Activated B cell treated with CpG ODN at 0.5 μM for 24 hours (primary cell): ENCODE measurements around the gene ZDHHC11. TPM values are rescaled to one million over a fixed set of nuclear protein-coding genes. Genes with fewer than 3 reads are reported as not detected.
"Not testable (repeated sequence)": the region's sequence is repeated elsewhere in the genome, so short reads cannot be mapped to it uniquely, and the experiment has no call there.

Experiments used
- ATAC-seq: fragments of 200-7000 bp; cut with Tn5 transposase; one replicate; pipeline ENCODE4 v1.10.0; 2021; ENCODE audit warnings: low read depth, mild to moderate bottlenecking, moderate library complexity
- CTCF ChIA-PET: fragments of 350-600 bp; sonication (Branson Sonifier 250); formaldehyde crosslinking; loops from one replicate; lab custom pipeline; 2021; ENCODE audit warnings: antibody characterized with exemption; lab: Charles Lee
- POLR2A ChIA-PET: fragments of 350-600 bp; sonication (Branson Sonifier 250); formaldehyde crosslinking; loops from one replicate; lab custom pipeline; 2021; ENCODE audit warnings: antibody characterized with exemption; lab: Charles Lee
- DNase-seq: peaks from one replicate; pipeline ENCODE4 v3.0.0; 2022
- H3K27ac Mint-ChIP-seq: one replicate; pipeline ENCODE4 v1.8.0; 2020; ENCODE audit warnings: mixed read lengths
- H3K27me3 Mint-ChIP-seq: one replicate; pipeline ENCODE4 v1.8.0; 2021; ENCODE audit warnings: mixed read lengths
- H3K36me3 Mint-ChIP-seq: one replicate; pipeline ENCODE4 v1.8.0; 2021; ENCODE audit warnings: low read depth, mixed read lengths
- H3K4me1 Mint-ChIP-seq: one replicate; pipeline ENCODE4 v1.8.0; 2021; ENCODE audit warnings: mixed read lengths
- H3K4me3 Mint-ChIP-seq: one replicate; pipeline ENCODE4 v1.8.0; 2020; ENCODE audit warnings: mild to moderate bottlenecking, mixed read lengths
- H3K9me3 Mint-ChIP-seq: one replicate; pipeline ENCODE4 v1.8.0; 2020; ENCODE audit warnings: mixed read lengths
- intact Hi-C: fragments of 100-400 bp; cut with micrococcal nuclease; formaldehyde crosslinking; loops from one replicate; pipeline ENCODE4 v1.15.1; 2024
- total RNA-seq: library from RNA; stranded (reverse); gene quantifications from 2 replicates; pipeline ENCODE4 v1.2.3, GENCODE V29; 2022

The ZDHHC11 gene
- total RNA-seq, 1 donor from 2014 or later = 1.6 TPM

- H3K9me3 Mint-ChIP-seq, DNase-seq, POLR2A ChIA-PET, ATAC-seq, H3K36me3 Mint-ChIP-seq, H3K27ac Mint-ChIP-seq, H3K4me3 Mint-ChIP-seq, intact Hi-C loops, CTCF ChIA-PET, H3K4me1 Mint-ChIP-seq: not testable (repeated sequence)
- H3K27me3 Mint-ChIP-seq = peaks cover 20% of the 10 kb centered on the region
These were observed 54.9 kb downstream of the ZDHHC11 start for GRCh38 chr5:795873-796272.

GRCh38 chr5:794948-795347 is 55.8 kb downstream of the ZDHHC11 start:
- H3K4me3 Mint-ChIP-seq, H3K27ac Mint-ChIP-seq, H3K36me3 Mint-ChIP-seq, intact Hi-C loops, H3K9me3 Mint-ChIP-seq, DNase-seq, CTCF ChIA-PET, ATAC-seq, POLR2A ChIA-PET, H3K4me1 Mint-ChIP-seq: not testable (repeated sequence)
- H3K27me3 Mint-ChIP-seq = peaks cover 25% of the 10 kb centered on the region

- H3K4me3 Mint-ChIP-seq = not testable (repeated sequence)
These were observed 62.1 kb downstream of the ZDHHC11 start for GRCh38 chr5:788703-789102.

DNA sequence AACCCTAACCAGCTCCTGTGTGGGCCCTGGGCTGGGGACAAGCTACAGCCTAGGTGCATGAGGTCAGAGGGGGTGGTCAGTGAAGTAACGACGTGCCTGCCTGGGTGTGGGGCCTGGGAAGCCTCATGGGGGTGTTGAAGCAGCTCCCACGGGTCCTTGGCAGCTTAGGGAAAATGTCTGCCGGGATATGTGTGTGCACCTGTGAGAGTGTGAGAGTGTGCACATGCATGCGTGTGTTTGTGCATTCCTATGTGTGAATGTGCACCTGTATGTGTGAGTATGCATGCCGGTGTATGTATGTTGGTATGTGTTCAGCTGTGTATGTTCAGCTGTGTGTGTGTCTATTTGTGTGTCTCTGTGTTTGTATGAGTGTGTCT is 62.9 kb downstream of the ZDHHC11 start:
- intact Hi-C loops, ATAC-seq, DNase-seq, CTCF ChIA-PET, H3K36me3 Mint-ChIP-seq, H3K4me3 Mint-ChIP-seq, POLR2A ChIA-PET, H3K9me3 Mint-ChIP-seq, H3K27ac Mint-ChIP-seq, H3K4me1 Mint-ChIP-seq: not testable (repeated sequence)
- peaks cover 18% of the 10 kb centered on the region for H3K27me3 Mint-ChIP-seq

More at GRCh38 chr5:788703-789102, 62.1 kb downstream of the ZDHHC11 start:
- H3K27me3 Mint-ChIP-seq = peaks cover 18% of the 10 kb centered on the region
- ATAC-seq, H3K36me3 Mint-ChIP-seq, CTCF ChIA-PET, intact Hi-C loops, POLR2A ChIA-PET, H3K4me1 Mint-ChIP-seq, H3K27ac Mint-ChIP-seq, DNase-seq, H3K9me3 Mint-ChIP-seq: not testable (repeated sequence)

GRCh38 chr5:787224-787856 is 63.4 kb downstream of the ZDHHC11 start:
- CTCF ChIA-PET, ATAC-seq, H3K9me3 Mint-ChIP-seq, intact Hi-C loops, H3K4me1 Mint-ChIP-seq, H3K4me3 Mint-ChIP-seq, DNase-seq, H3K36me3 Mint-ChIP-seq, H3K27ac Mint-ChIP-seq, POLR2A ChIA-PET: not testable (repeated sequence)
- peaks cover 18% of the 10 kb centered on the region for H3K27me3 Mint-ChIP-seq

- H3K27ac Mint-ChIP-seq, CTCF ChIA-PET, POLR2A ChIA-PET, H3K4me1 Mint-ChIP-seq, H3K9me3 Mint-ChIP-seq, H3K36me3 Mint-ChIP-seq: not testable (repeated sequence)
- Mint-ChIP-seq H3K27me3 (peaks cover 15% of the 10 kb centered on the region), H3K4me3 (peak overlapping the region; percentile 75)
- intact Hi-C loops = loop anchor here (2.0 kb wide), 1 partner anchor 92 kb away; the partner anchor contains the start of gene TPPP
- DNase-seq = peak; percentile 34
- ATAC-seq = peak; percentile 13
These were observed 65.5 kb downstream of the ZDHHC11 start for GRCh38 chr5:785181-785705.

- H3K36me3 Mint-ChIP-seq, H3K4me1 Mint-ChIP-seq, CTCF ChIA-PET, H3K27ac Mint-ChIP-seq, POLR2A ChIA-PET, H3K9me3 Mint-ChIP-seq: not testable (repeated sequence)
- intact Hi-C loops = loop anchor here (2.0 to 5.0 kb wide), 2 partner anchors 92 to 108 kb away; partner anchors contain the start of genes BRD9, TPPP and TRIP13
- ATAC-seq (peak; percentile 86), DNase-seq (peak; percentile 75)
- H3K4me3 Mint-ChIP-seq = peak within 1 kb of the TSS; percentile 75
- H3K27me3 Mint-ChIP-seq = peaks cover 10% of the 10 kb centered on the region
These were observed 66.2 kb downstream of the ZDHHC11 start, which contains the start of gene ZDHHC11B for GRCh38 chr5:784428-785177. ZDHHC11B (minus strand) TSS chr5:784729; CDS start chr5:766919, 17,810 bp downstream.

GRCh38 chr5:783881-784427 is 66.8 kb downstream of the ZDHHC11 start:
- intact Hi-C loops = loop anchor here (2.0 to 5.0 kb wide), 2 partner anchors 91 to 108 kb away; partner anchors contain the start of genes BRD9, TPPP and TRIP13
- ATAC-seq, H3K36me3 Mint-ChIP-seq, H3K9me3 Mint-ChIP-seq, H3K4me1 Mint-ChIP-seq, H3K27ac Mint-ChIP-seq, CTCF ChIA-PET, H3K27me3 Mint-ChIP-seq, POLR2A ChIA-PET: not testable (repeated sequence)
- DNase-seq = peak; percentile 43
- peak overlapping the region; percentile 55 for H3K4me3 Mint-ChIP-seq

- CTCF ChIA-PET, DNase-seq, H3K9me3 Mint-ChIP-seq: not testable (repeated sequence)
These were observed 67.6 kb downstream of the ZDHHC11 start for GRCh38 chr5:783049-783802.

GRCh38 chr5:782356-782755 is 68.4 kb downstream of the ZDHHC11 start:
- CTCF ChIA-PET = not testable (repeated sequence)

More at GRCh38 chr5:783049-783802, 67.6 kb downstream of the ZDHHC11 start:
- ATAC-seq, POLR2A ChIA-PET, H3K36me3 Mint-ChIP-seq, H3K4me3 Mint-ChIP-seq, H3K27ac Mint-ChIP-seq, H3K4me1 Mint-ChIP-seq, H3K27me3 Mint-ChIP-seq: not testable (repeated sequence)
- intact Hi-C loops = loop anchor here (5.0 kb wide), 1 partner anchor 109 kb away; the partner anchor contains the start of genes BRD9 and TRIP13

GRCh38 chr5:780571-780970 is 70.2 kb downstream of the ZDHHC11 start:
- H3K4me1 Mint-ChIP-seq, ATAC-seq, H3K27me3 Mint-ChIP-seq, POLR2A ChIA-PET, H3K4me3 Mint-ChIP-seq, H3K36me3 Mint-ChIP-seq, H3K27ac Mint-ChIP-seq, DNase-seq, H3K9me3 Mint-ChIP-seq, CTCF ChIA-PET: not testable (repeated sequence)
- intact Hi-C loops = loop anchor here (5.0 kb wide), 1 partner anchor 112 kb away; the partner anchor contains the start of genes BRD9 and TRIP13

More at GRCh38 chr5:782356-782755, 68.4 kb downstream of the ZDHHC11 start:
- H3K27me3 Mint-ChIP-seq, POLR2A ChIA-PET, H3K36me3 Mint-ChIP-seq, H3K4me1 Mint-ChIP-seq, H3K4me3 Mint-ChIP-seq, DNase-seq, H3K27ac Mint-ChIP-seq, H3K9me3 Mint-ChIP-seq, ATAC-seq: not testable (repeated sequence)
- intact Hi-C loops = loop anchor here (5.0 kb wide), 1 partner anchor 110 kb away; the partner anchor contains the start of genes BRD9 and TRIP13
